Chondrocyte (in vitro differentiated cells): ENCODE measurements around the gene ACOX1. TPM values are rescaled to one million over a fixed set of nuclear protein-coding genes. Genes with fewer than 3 reads are reported as not detected.

Experiments used
- DNase-seq: peaks from one replicate; pipeline ENCODE4 v3.0.0; 2021; ENCODE audit warnings: mixed read lengths, low spot score
- H3K27ac Mint-ChIP-seq: one replicate; pipeline ENCODE4 v1.8.0; 2021; ENCODE audit warnings: mild to moderate bottlenecking, moderate library complexity, mixed read lengths; ENCODE audit not compliant: unreplicated experiment
- H3K27me3 Mint-ChIP-seq: 2 replicates; pipeline ENCODE4 v1.8.0; 2021; ENCODE audit warnings: low read depth, mixed read lengths
- H3K36me3 Mint-ChIP-seq: 2 replicates; pipeline ENCODE4 v1.8.0; 2021; ENCODE audit warnings: low read depth, mixed read lengths
- H3K4me1 Mint-ChIP-seq: 2 replicates; pipeline ENCODE4 v1.8.0; 2021; ENCODE audit warnings: low read depth, mild to moderate bottlenecking, mixed read lengths
- H3K4me3 Mint-ChIP-seq: one replicate; pipeline ENCODE4 v1.8.0; 2021; ENCODE audit warnings: mild to moderate bottlenecking, moderate library complexity, mixed read lengths; ENCODE audit not compliant: unreplicated experiment
- H3K9me3 Mint-ChIP-seq: 2 replicates; pipeline ENCODE4 v1.8.0; 2021; ENCODE audit warnings: low read depth, mixed read lengths
- CTCF ChIP-seq: fragments of 200-600 bp; sonication (generic); IDR thresholded peaks from 2 replicates; pipeline ENCODE4 v1.5.0; 2021; ENCODE audit warnings: antibody characterized with exemption, mild to moderate bottlenecking, moderate library complexity
- total RNA-seq: library from RNA; stranded (reverse); gene quantifications from 3 replicates; pipeline ENCODE4 v1.2.1, GENCODE V29; 2021

The ACOX1 gene
- total RNA-seq, 1 donor from 2014 or later, result 50.2 TPM

- H3K9me3 Mint-ChIP-seq, result no peaks in the 10 kb centered on the region
- no peak for TF ChIP-seq CTCF
- H3K27me3 Mint-ChIP-seq, result no peaks in the 10 kb centered on the region
- no peaks in the 10 kb centered on the region for H3K4me1 Mint-ChIP-seq
- DNase-seq, result no peak
- H3K27ac Mint-ChIP-seq, result no peak overlapping the region
- no peak overlapping the region for H3K4me3 Mint-ChIP-seq
- H3K36me3 Mint-ChIP-seq, result peaks cover 5% of the 10 kb centered on the region
Measured at GRCh38 chr17:75926456-75926855, 52.5 kb downstream of the ACOX1 start.

GRCh38 chr17:75925912-75926311 lies 53.1 kb downstream of the ACOX1 start:
- Mint-ChIP-seq H3K9me3 (no peaks in the 10 kb centered on the region), H3K27ac (no peak overlapping the region), H3K27me3 (no peaks in the 10 kb centered on the region), H3K4me3 (no peak overlapping the region), H3K36me3 (peaks cover 5% of the 10 kb centered on the region), H3K4me1 (no peaks in the 10 kb centered on the region)
- no peak for TF ChIP-seq CTCF
- DNase-seq, result no peak

- H3K9me3 Mint-ChIP-seq, result no peaks in the 10 kb centered on the region
- TF ChIP-seq CTCF, result no peak
- no peak overlapping the region for H3K4me3 Mint-ChIP-seq
- no peaks in the 10 kb centered on the region for H3K4me1 Mint-ChIP-seq
- no peak for DNase-seq
- no peaks in the 10 kb centered on the region for H3K27me3 Mint-ChIP-seq
- H3K27ac Mint-ChIP-seq, result no peak overlapping the region
- peaks cover 5% of the 10 kb centered on the region for H3K36me3 Mint-ChIP-seq
Measured at GRCh38 chr17:75925103-75925502, 53.9 kb downstream of the ACOX1 start.

- Mint-ChIP-seq H3K27me3 (no peaks in the 10 kb centered on the region), H3K27ac (no peak overlapping the region), H3K36me3 (peaks cover 9% of the 10 kb centered on the region), H3K4me1 (no peaks in the 10 kb centered on the region), H3K9me3 (no peaks in the 10 kb centered on the region), H3K4me3 (no peak overlapping the region)
- no peak for TF ChIP-seq CTCF
- no peak for DNase-seq
Measured at GRCh38 chr17:75922963-75923874, 55.7 kb downstream of the ACOX1 start.

- H3K4me1 Mint-ChIP-seq, result no peaks in the 10 kb centered on the region
- peaks cover 6% of the 10 kb centered on the region for H3K36me3 Mint-ChIP-seq
- no peak for DNase-seq
- H3K4me3 Mint-ChIP-seq, result no peak overlapping the region
- no peaks in the 10 kb centered on the region for H3K9me3 Mint-ChIP-seq
- no peaks in the 10 kb centered on the region for H3K27me3 Mint-ChIP-seq
- TF ChIP-seq CTCF, result no peak
- H3K27ac Mint-ChIP-seq, result no peak overlapping the region
Measured at GRCh38 chr17:75922173-75922961, 56.6 kb downstream of the ACOX1 start.
